Posterior cingulate gyrus (tissue), 11 donors: ENCODE measurements around the gene NCK1.
"Not testable (repeated sequence)": the region's sequence is repeated elsewhere in the genome, so short reads cannot be mapped to it uniquely, and the experiment has no call there.

Experiments
- DNase-seq, 10 donors: peaks; one replicate each; pipeline versions ENCODE4 v3.0.0 to v3.0.0-alpha.2; 2020 to 2021; ENCODE audit warnings: mixed read lengths in 3 of 10
- intact Hi-C: fragments of 100-400 bp; cut with DNase I; formaldehyde crosslinking; loops from one replicate; pipeline ENCODE4 v1.15.1; 2023

Gene NCK1

DNA sequence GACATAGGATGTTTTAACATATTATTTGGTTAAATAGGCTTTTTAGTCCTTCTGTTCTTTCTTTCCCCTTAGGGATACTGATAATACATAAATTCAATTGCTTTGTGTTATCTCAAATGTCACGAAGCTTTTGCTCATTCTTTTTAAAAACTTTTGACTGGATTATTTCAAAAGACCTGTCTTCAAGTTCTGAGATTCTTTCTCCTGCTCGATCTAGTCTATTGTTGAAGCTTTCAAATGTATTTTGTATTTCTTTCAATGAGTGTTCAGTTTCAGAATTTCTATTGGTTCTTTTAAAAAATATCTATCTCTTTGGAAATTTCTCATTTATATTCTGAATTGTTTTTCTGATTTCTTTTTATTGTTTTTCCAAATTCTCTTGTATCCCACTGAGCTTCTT lies 112.7 kb downstream of the NCK1 start:
- intact Hi-C loops, result no loop called here
- DNase-seq, result no peak

DNA sequence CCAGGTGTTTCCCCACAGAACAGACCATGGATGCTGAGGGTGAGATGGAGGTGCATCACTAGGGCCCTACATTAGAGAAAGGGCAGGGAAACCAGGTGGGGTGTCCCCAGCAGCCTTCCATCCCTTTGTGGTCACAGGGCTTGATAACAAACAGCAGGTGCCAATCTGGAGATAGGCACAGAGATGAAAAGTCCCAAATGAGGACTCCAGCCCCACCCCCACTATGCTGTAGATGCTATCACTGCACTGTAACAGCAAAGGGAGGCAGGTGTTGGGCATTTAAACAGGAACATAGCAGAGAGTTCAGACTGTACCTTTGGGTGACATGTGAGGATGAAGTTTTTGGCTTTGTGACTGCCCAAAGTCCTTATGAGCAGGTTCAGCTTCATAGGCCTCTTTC lies 117.2 kb downstream of the NCK1 start:
- no peak for DNase-seq
- intact Hi-C loops, result no loop called here

DNA sequence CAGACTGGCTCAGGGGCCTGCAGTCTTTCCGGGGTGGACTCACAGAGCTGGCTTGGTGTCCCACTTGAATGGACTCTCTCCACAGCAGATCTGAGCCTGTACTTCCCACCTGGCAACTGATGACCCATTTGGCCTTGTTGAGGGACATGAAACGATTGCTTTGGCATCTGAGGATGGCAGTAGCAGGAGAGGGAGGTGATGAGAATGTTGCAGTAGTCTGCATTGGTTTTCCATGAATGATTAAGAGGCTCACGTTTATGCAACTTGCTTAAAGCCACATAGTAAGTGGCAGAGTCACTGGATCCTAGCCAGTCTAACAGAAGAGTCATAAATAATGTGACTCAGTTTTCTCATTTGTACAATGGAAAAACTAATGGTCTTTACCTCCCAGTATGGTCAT lies 117.7 kb downstream of the NCK1 start:
- intact Hi-C loops, result no loop called here
- no peak for DNase-seq

DNA sequence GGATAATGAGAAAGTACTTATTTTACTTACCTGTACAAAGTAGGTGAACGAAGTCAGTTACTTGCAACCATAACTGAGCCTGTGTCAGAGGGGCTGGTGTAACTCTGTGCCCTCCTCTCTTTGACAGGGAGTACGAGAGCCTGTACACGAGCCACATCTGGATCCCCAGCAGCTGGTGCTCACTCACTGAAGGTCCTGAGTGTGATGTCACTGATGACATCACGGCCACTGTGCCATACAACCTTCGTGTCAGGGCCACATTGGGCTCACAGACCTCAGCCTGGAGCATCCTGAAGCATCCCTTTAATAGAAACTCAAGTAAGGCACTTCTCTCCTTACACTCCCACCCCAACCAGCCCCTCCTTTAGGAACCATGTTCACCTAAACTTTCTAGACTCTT lies 120.0 kb downstream of the NCK1 start:
- intact Hi-C loops, result no loop called here

DNA sequence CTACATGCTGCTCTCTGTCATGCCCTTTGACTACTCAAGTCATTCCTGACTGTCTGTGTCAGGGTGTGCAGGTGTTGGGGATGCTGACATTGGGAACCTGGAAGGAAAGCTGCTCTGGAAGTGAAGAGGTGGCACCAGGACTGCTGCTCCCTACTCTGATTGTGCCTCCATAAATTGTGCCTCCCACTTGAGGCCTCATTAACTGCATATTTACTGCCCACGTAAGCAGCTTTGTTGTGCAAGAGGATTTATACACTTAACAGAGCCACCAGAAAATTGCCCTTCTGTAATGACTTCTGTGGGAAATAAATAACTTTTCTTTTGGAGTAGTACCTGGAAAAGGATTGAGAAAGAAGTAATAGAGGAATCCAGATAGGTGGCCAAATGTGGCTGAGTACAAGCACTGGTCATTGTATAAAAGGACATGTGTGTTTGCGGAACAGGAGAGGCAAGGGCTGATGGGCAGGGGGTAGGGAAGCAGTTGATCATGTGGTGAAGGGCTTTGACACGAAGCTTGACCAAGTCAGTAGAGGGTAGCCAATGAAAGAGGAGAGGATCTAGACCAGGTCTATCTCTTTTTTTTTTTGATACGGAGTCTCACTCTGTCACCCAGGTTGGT lies 120.6 kb downstream of the NCK1 start:
- no peak for DNase-seq
- intact Hi-C loops, result no loop called here

More for the DNA sequence above, 120.0 kb downstream of the NCK1 start:
- no peak for DNase-seq

DNA sequence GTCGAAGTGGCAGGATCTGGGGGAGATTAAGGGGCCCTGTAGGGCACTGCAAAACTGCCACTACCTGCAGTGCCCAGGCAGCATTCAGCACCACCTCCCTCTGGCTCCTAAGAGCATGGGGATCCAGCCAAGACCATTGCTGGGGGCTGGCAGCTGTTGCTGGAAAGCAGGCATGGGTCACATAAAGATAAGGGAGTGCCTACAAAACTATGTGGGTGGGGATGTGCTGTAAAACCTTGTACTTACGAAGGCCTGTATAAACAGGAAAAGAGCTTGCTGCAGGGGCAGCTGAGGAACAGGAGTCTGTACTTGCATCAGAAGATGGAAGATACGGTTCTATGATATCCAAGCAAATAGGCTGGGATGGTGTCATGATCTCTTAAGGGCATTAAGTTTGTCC lies 122.8 kb downstream of the NCK1 start:
- intact Hi-C loops, result no loop called here
- no peak for DNase-seq

DNA sequence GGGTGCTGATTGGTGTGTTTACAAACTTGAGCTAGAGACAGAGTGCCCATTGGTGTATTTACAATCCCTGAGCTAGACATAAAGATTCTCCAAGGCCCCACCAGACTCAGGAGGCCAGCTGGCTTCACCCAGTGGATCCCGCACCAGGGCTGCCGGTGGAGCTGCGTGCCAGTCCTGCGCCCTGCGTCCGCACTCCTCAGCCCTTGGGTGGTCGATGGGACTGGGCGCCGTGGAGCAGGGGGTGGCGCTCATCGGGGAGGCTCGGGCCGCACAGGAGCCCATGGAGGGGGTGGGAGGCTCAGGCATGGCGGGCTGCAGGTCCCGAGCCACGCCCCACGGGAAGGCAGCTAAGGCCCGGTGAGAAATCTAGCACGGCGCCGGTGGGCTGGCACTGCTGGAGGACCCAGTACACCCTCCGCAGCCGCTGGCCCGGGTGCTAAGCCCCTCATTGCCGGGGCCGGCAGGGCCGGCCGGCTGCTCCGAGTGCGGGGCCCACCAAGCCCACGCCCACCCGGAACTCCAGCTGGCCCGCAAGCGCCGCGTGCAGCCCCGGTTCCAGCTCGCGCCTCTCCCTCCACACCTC lies 125.5 kb downstream of the NCK1 start:
- peak in 1 of 10 donors; percentile 65 for DNase-seq
- intact Hi-C loops, result not testable (repeated sequence)

DNA sequence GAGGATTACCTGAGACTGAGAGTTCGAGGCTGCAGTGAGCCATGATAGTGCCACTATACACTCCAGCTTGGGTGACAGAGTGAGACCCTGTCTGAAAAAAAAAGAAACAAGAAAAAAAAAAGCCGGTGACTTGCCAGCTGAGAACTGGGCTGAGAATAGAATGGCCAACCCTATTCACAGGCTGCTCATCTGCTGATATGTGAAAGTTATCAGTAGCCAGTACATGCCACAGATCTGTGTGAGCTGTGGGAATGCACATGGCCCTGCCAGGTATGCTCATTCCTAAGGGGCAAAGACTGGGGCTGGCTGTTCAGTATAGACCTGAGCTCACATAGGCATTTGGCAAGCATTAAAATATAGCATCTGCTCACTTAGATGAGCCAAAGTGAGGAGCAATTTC lies 126.6 kb downstream of the NCK1 start:
- intact Hi-C loops, result no loop called here
- DNase-seq, result no peak

DNA sequence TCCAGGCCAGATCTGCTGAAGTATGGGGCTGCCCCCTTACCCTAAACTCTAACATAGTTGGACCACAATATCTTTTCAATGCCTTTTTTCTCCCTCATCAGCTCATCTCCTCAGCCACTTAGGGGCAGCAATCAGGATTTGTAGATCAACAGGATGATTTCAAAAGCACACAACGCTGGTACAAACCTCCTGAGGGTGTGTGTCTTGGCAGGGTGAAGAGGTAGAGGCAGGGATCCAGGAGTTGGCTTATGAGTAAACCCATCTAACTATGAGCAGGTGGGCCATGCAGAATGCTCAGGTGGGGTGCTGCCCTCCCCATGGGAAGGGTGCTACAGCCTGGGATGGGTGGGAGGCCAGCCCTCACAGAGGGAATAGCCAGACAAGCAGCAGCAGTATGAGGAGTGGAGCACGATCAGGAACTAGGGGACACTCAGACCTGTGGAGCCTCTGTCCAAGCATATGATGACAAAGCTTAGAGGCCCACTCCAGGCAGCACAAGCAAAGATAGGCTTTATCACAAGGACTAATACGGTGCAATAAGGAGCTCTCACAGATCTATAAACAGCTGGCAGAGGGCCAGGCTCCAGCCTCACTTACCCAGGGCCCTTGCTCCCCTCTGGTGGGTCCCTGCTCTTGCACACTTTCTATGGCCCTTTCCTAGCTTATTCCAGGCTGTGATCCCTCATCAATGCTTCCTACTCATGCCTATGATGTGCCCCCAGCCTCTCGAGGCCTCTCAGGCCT lies 127.9 kb downstream of the NCK1 start:
- DNase-seq, result no peak
- intact Hi-C loops, result no loop called here

DNA sequence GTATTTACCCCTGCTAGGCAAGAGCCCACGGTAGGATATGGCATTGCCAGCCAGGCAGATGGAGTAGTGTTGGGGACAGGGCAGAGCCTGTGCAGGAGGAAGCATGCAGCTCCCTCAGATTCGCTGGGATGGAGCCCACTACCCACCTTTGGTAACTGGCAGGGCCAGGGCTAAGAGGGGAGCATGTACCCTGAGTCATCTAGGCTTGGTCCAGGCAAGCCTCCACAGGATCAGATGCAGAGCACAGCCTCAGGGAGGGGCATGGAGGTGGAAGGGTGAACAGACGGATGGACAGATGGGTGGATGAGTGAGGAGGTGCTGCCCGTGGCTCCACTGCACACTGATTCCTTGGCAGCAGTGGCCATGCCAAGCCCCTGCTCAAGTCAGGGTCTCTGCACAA lies 128.8 kb downstream of the NCK1 start:
- intact Hi-C loops, result no loop called here
- no peak for DNase-seq

DNA sequence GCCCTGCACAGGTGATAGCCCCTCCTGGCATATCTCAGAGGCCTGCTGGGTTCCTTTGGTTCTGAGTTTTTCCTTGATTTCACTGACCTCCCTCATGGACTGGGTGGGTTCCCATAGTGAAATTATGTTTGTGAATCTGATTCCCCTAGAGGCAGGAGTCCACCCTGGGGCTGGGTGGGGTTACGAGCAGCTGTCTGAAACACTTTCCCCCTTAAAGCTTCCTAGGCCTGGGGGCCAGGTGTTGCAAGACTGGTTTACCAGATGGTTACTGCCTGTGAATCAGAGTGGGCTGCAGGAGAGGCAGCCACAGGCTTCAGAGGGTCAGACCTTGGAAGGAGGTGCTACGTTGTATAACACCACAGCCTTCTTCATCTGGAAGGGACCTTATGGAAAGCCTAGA lies 130.1 kb downstream of the NCK1 start:
- peak in 1 of 10 donors; percentile 57 for DNase-seq
- intact Hi-C loops, result no loop called here

DNA sequence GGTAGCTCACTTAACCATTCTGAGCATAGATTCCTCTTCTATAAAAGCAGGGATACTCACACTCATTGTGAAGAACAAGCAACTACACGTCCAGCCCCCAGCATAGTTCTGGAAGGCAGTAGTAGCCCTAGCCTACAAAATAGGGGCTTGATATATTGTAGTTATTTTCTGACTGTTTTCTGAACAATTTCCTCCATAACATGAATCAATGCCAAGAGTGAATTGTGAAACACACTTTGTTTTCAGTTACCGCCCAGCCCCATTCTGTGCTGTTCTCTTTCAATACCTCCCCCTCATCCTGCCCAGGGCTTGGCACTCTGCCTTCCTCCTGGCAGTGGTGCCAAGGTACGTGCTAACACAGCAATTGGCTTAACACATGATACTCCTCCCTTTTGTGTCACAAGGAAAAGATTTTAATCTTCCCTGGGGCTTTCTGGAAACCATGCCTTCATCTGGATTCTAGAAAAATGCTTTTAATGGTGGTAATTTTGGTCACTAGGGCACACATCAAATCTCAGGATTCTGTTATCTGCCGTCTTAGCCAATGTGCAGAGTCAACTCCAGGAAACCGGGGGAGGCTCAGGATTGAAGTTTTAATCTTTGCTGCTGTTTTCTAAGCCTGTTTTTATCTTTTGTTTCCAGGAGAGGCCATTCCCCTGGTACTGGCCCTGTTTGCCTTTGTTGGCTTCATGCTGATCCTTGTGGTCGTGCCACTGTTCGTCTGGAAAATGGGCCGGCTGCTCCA lies 132.9 kb downstream of the NCK1 start:
- DNase-seq, result peak; percentile 44 to 96 (median 68)
- intact Hi-C loops, result no loop called here

DNA sequence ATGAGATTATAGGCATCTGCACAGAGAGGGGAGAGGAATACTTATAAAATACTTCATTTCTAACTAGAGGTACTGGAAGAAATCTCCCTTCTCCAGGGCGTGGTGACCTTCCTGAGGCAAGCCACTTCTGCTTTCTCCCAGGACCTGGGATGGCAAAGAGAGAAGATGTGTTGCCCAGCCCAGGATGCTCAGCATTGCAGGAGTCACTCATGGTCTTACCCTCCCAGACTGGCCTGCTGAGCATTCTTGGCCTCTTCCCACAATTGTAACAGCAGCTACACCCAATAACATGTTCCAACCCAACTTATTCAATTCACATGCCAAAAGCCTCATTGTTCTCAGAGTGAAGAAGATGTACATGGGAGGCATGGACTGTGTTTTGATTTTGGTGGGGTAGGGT lies 133.6 kb downstream of the NCK1 start:
- DNase-seq, result peak in 1 of 10 donors; percentile 43
- intact Hi-C loops, result no loop called here
